BLaER1 treated with 17β-estradiol and CSF1 and Interleukin-3, amounts not matched to agents 10 nM and 100 nM (cell line): ENCODE measurements around the gene RABL6.
"Not testable (repeated sequence)": the region's sequence is repeated elsewhere in the genome, so short reads cannot be mapped to it uniquely, and the experiment has no call there.

Source experiments
- H3K27ac ChIP-seq, 11 experiments: shearing (Covaris generic); formaldehyde crosslinking; 2 replicates each; pipeline ENCODE4 v1.8.1; 2022
- H3K27me3 ChIP-seq, 11 experiments: shearing (Covaris generic); formaldehyde crosslinking; 2 replicates each; pipeline ENCODE4 v1.8.1; 2022
- H3K36me3 ChIP-seq, 11 experiments: shearing (Covaris generic); formaldehyde crosslinking; 2 replicates each; pipeline ENCODE4 v1.8.1; 2022
- H3K4me1 ChIP-seq, 10 experiments: shearing (Covaris generic); formaldehyde crosslinking; 2 replicates each; pipeline ENCODE4 v1.8.1; 2022
- H3K4me2 ChIP-seq, 11 experiments: shearing (Covaris generic); formaldehyde crosslinking; 2 replicates each; pipeline ENCODE4 v1.8.1; 2022
- H3K4me3 ChIP-seq, 10 experiments: shearing (Covaris generic); formaldehyde crosslinking; 2 replicates each; pipeline ENCODE4 v1.8.1; 2022
- H3K9ac ChIP-seq, 11 experiments: shearing (Covaris generic); formaldehyde crosslinking; 2 replicates each; pipeline ENCODE4 v1.8.1; 2022
- H3K9me3 ChIP-seq, 11 experiments: shearing (Covaris generic); formaldehyde crosslinking; replicated peaks in 1 of 11; 2 replicates each; pipeline ENCODE4 v1.8.1; 2022
- H4K20me1 ChIP-seq, 11 experiments: shearing (Covaris generic); formaldehyde crosslinking; 2 replicates each; pipeline ENCODE4 v1.8.1; 2022
- Cebpa-rat ChIP-seq, 11 experiments: shearing (Covaris generic); IDR thresholded peaks; 2 replicates each; pipeline ENCODE4 v1.8.1; 2022

Gene RABL6

GRCh38 chr9:136862849-136863622 is 55.3 kb downstream of the RABL6 start:
- H3K4me2 ChIP-seq: peak overlapping the region in 2 of 11 experiments; percentile 94 to 99; a peak in 1 of 22 replicates
- no peak overlapping the region for H3K27ac ChIP-seq
- no peaks in the 10 kb centered on the region for H3K27me3 ChIP-seq
- no peak overlapping the region for H3K4me3 ChIP-seq
- H3K9me3 ChIP-seq: peaks cover 0 to 14% (median 7%) of the 10 kb centered on the region in 11 experiments; a peak in 11 of 22 replicates
- peaks cover 51 to 77% (median 67%) of the 10 kb centered on the region in 10 experiments for H3K4me1 ChIP-seq
- peaks cover 48 to 76% (median 74%) of the 10 kb centered on the region in 11 experiments; a peak in 21 of 22 replicates for H4K20me1 ChIP-seq
- peaks cover 37 to 65% (median 47%) of the 10 kb centered on the region in 11 experiments for H3K36me3 ChIP-seq
- peak overlapping the region in 9 of 11 experiments; percentile 1 to 97 (median 92); a peak in 7 of 22 replicates for H3K9ac ChIP-seq
- TF ChIP-seq Cebpa-rat (IDR thresholded peaks at IDR 0.05): no peak

- H3K4me3 ChIP-seq: no peak overlapping the region
- TF ChIP-seq Cebpa-rat (IDR thresholded peaks at IDR 0.05): no peak
- H3K9ac ChIP-seq: peak overlapping the region in 9 of 11 experiments; percentile 1 to 97 (median 92); a peak in 11 of 22 replicates
- H3K27ac ChIP-seq: no peak overlapping the region; a peak in 1 of 22 replicates
- H3K27me3 ChIP-seq: no peaks in the 10 kb centered on the region
- peaks cover 50 to 70% (median 60%) of the 10 kb centered on the region in 10 experiments for H3K4me1 ChIP-seq
- peak overlapping the region; percentile 91 to 99 (median 97); a peak in 18 of 22 replicates for H3K4me2 ChIP-seq
- H3K36me3 ChIP-seq: peaks cover 37 to 65% (median 47%) of the 10 kb centered on the region in 11 experiments
- H3K9me3 ChIP-seq: peaks cover 0 to 20% (median 9%) of the 10 kb centered on the region in 11 experiments; a peak in 11 of 22 replicates
- H4K20me1 ChIP-seq: peaks cover 48 to 69% (median 67%) of the 10 kb centered on the region in 11 experiments; a peak in 21 of 22 replicates
These were observed 56.0 kb downstream of the RABL6 start for GRCh38 chr9:136863623-136864273.

- H3K27ac ChIP-seq: peak overlapping the region in 9 of 11 experiments; percentile 19 to 94 (median 92); a peak in 17 of 22 replicates
- H3K4me2 ChIP-seq: peak overlapping the region; percentile 91 to 99 (median 97)
- TF ChIP-seq Cebpa-rat (IDR thresholded peaks at IDR 0.05): no peak
- peaks cover 0 to 34% (median 21%) of the 10 kb centered on the region in 11 experiments; a peak in 18 of 22 replicates for H3K9me3 ChIP-seq
- H3K4me1 ChIP-seq: peaks cover 37 to 56% (median 45%) of the 10 kb centered on the region in 10 experiments
- H4K20me1 ChIP-seq: peaks cover 37 to 54% (median 52%) of the 10 kb centered on the region in 11 experiments; a peak in 21 of 22 replicates
- H3K9ac ChIP-seq: peak overlapping the region; percentile 87 to 97 (median 92)
- H3K4me3 ChIP-seq: peak overlapping the region; percentile 76 to 88 (median 78)
- peaks cover 37 to 61% (median 47%) of the 10 kb centered on the region in 11 experiments for H3K36me3 ChIP-seq
- H3K27me3 ChIP-seq: no peaks in the 10 kb centered on the region
These were observed 57.5 kb downstream of the RABL6 start for GRCh38 chr9:136865041-136865767.

- Histone ChIP-seq H3K4me2 (peak overlapping the region; percentile 91 to 99 (median 97)), H3K9me3 (peaks cover 0 to 40% (median 26%) of the 10 kb centered on the region in 11 experiments; a peak in 19 of 22 replicates), H3K9ac (peak overlapping the region; percentile 87 to 97 (median 92)), H3K36me3 (peaks cover 37 to 57% (median 43%) of the 10 kb centered on the region in 11 experiments), H3K27me3 (no peaks in the 10 kb centered on the region), H4K20me1 (peaks cover 32 to 49% (median 47%) of the 10 kb centered on the region in 11 experiments; a peak in 21 of 22 replicates), H3K4me1 (peaks cover 32 to 50% (median 40%) of the 10 kb centered on the region in 10 experiments), H3K27ac (peak overlapping the region; percentile 83 to 94 (median 93)), H3K4me3 (peak overlapping the region; percentile 76 to 88 (median 78))
- no peak for TF ChIP-seq Cebpa-rat (IDR thresholded peaks at IDR 0.05)
These were observed 58.0 kb downstream of the RABL6 start for GRCh38 chr9:136865768-136866103.

GRCh38 chr9:136866898-136867421 is 59.2 kb downstream of the RABL6 start:
- H3K27ac ChIP-seq: peak overlapping the region; percentile 83 to 94 (median 93); a peak in 21 of 22 replicates
- peak overlapping the region; percentile 76 to 88 (median 78) for H3K4me3 ChIP-seq

GRCh38 chr9:136867480-136867879 is 59.7 kb downstream of the RABL6 start:
- peaks cover 19 to 31% (median 29%) of the 10 kb centered on the region in 11 experiments; a peak in 20 of 22 replicates for H4K20me1 ChIP-seq
- H3K9me3 ChIP-seq: peaks cover 11 to 57% (median 44%) of the 10 kb centered on the region in 11 experiments
- H3K27ac ChIP-seq: no peak overlapping the region
- no peaks in the 10 kb centered on the region for H3K27me3 ChIP-seq
- H3K36me3 ChIP-seq: peaks cover 20 to 43% (median 26%) of the 10 kb centered on the region in 11 experiments
- H3K4me3 ChIP-seq: peak overlapping the region in 1 of 10 experiments; percentile 78; a peak in 3 of 20 replicates
- no peak overlapping the region for H3K9ac ChIP-seq
- no peak for TF ChIP-seq Cebpa-rat (IDR thresholded peaks at IDR 0.05)
- peaks cover 23 to 33% (median 28%) of the 10 kb centered on the region in 10 experiments for H3K4me1 ChIP-seq
- H3K4me2 ChIP-seq: peak overlapping the region in 8 of 11 experiments; percentile 74 to 99 (median 86); a peak in 14 of 22 replicates

More at GRCh38 chr9:136866898-136867421, 59.2 kb downstream of the RABL6 start:
- Histone ChIP-seq H3K4me2 (peak overlapping the region; percentile 74 to 99 (median 85)), H3K36me3 (peaks cover 25 to 45% (median 31%) of the 10 kb centered on the region in 11 experiments), H3K4me1 (peaks cover 23 to 38% (median 29%) of the 10 kb centered on the region in 10 experiments), H4K20me1 (peaks cover 23 to 36% (median 35%) of the 10 kb centered on the region in 11 experiments; a peak in 20 of 22 replicates), H3K9me3 (peaks cover 6 to 52% (median 38%) of the 10 kb centered on the region in 11 experiments), H3K9ac (peak overlapping the region; percentile 87 to 97 (median 92))
- not testable (repeated sequence) for H3K27me3 ChIP-seq

- no peak overlapping the region for H3K27ac ChIP-seq
- peaks cover 23 to 33% (median 27%) of the 10 kb centered on the region in 10 experiments for H3K4me1 ChIP-seq
- H3K36me3 ChIP-seq: peaks cover 15 to 39% (median 22%) of the 10 kb centered on the region in 11 experiments
- H3K4me3 ChIP-seq: no peak overlapping the region
- H4K20me1 ChIP-seq: peaks cover 15 to 27% (median 25%) of the 10 kb centered on the region in 11 experiments; a peak in 20 of 22 replicates
- no peak overlapping the region; a peak in 1 of 22 replicates for H3K4me2 ChIP-seq
- no peak for TF ChIP-seq Cebpa-rat (IDR thresholded peaks at IDR 0.05)
- peaks cover 16 to 61% (median 48%) of the 10 kb centered on the region in 11 experiments for H3K9me3 ChIP-seq
- no peaks in the 10 kb centered on the region for H3K27me3 ChIP-seq
- no peak overlapping the region for H3K9ac ChIP-seq
These were observed 60.2 kb downstream of the RABL6 start for GRCh38 chr9:136867917-136868316.

- Histone ChIP-seq H3K4me3 (no peak overlapping the region), H3K4me2 (no peak overlapping the region), H3K27ac (no peak overlapping the region), H3K9ac (no peak overlapping the region), H3K36me3 (peaks cover 8 to 32% (median 14%) of the 10 kb centered on the region in 11 experiments), H3K9me3 (peaks cover 23 to 69% (median 55%) of the 10 kb centered on the region in 11 experiments), H3K4me1 (peaks cover 22 to 28% (median 25%) of the 10 kb centered on the region in 10 experiments), H4K20me1 (peaks cover 8 to 20% (median 18%) of the 10 kb centered on the region in 11 experiments; a peak in 20 of 22 replicates), H3K27me3 (no peaks in the 10 kb centered on the region)
- no peak for TF ChIP-seq Cebpa-rat (IDR thresholded peaks at IDR 0.05)
These were observed 60.9 kb downstream of the RABL6 start for GRCh38 chr9:136868644-136869043.

GRCh38 chr9:136869611-136870010 is 61.9 kb downstream of the RABL6 start:
- Histone ChIP-seq H3K4me1 (peaks cover 13 to 18% (median 15%) of the 10 kb centered on the region in 10 experiments), H3K36me3 (peaks cover 0 to 22% (median 5%) of the 10 kb centered on the region in 11 experiments; a peak in 10 of 22 replicates), H3K9me3 (peaks cover 28 to 78% (median 63%) of the 10 kb centered on the region in 11 experiments)
- not testable (repeated sequence) for H3K9ac ChIP-seq, H4K20me1 ChIP-seq, H3K27ac ChIP-seq, H3K4me2 ChIP-seq, H3K4me3 ChIP-seq, H3K27me3 ChIP-seq
